NB4 (cell line): Measurements from ENCODE around the gene ZFYVE28.

ENCODE experiments used
- MAX ChIP-seq: IDR thresholded peaks from 2 replicates; pipeline ENCODE4 v1.6.1; 2011; ENCODE audit warnings: low read depth, low read length
- POLR2A ChIP-seq: IDR thresholded peaks from 2 replicates; pipeline ENCODE4 v1.6.1; 2011; ENCODE audit warnings: mild to moderate bottlenecking; ENCODE audit not compliant: insufficient read length; ENCODE audit errors: extremely low read depth
- TF ChIP-seq, protein P1 (sequence below): IDR thresholded peaks from one replicate; pipeline ENCODE4 v1.5.1; 2012; ENCODE audit warnings: low read depth, low read length

DNA sequence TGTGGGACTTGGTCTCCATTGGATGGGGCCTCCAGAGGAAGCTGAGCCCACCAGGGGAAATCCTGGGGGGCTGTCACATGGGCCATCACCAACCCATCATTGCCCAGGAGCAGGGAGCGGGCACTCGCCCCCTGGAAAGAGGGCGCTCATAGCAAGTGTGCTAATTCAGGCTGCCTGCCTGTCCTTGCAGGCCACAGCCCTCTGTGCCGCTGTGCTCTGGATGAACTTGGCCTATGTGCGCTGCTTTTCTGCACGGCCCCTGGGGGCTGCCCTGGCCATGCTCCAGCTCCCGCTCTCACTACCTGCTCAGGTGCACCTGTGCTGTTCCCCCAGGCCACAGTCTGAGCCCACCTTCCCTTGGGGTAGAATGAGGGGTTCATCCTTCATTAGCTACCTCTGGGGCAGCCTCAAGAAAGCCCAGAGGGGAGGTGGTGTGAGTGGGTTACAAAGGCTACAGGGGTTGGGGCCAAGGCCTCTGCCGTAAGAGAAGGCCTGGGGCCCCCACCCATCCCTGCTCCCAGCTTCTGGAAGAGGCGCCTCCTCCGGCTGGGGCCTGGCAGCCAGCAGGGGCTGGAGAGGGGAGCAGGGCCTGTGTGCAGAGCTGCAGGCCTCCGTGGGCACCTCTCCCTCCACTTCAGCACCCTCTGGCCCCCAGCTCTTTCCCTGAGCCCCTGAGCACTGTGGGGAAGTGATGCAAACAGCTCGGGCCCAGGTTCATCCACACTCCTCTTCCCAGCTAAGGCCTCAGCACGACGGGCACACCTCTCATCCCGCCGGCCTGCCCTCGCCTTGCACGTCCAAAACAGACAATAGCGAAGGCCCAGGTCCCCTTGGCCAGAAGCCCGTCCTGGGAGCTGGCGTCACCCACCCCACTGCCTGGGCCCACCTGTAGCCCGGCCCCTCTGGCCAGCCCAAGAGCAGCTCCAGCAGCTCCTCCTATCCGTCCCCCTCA, 9.2 kb upstream of the ZFYVE28 start:
- TF ChIP-seq, protein P1, sequence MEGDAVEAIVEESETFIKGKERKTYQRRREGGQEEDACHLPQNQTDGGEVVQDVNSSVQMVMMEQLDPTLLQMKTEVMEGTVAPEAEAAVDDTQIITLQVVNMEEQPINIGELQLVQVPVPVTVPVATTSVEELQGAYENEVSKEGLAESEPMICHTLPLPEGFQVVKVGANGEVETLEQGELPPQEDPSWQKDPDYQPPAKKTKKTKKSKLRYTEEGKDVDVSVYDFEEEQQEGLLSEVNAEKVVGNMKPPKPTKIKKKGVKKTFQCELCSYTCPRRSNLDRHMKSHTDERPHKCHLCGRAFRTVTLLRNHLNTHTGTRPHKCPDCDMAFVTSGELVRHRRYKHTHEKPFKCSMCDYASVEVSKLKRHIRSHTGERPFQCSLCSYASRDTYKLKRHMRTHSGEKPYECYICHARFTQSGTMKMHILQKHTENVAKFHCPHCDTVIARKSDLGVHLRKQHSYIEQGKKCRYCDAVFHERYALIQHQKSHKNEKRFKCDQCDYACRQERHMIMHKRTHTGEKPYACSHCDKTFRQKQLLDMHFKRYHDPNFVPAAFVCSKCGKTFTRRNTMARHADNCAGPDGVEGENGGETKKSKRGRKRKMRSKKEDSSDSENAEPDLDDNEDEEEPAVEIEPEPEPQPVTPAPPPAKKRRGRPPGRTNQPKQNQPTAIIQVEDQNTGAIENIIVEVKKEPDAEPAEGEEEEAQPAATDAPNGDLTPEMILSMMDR, result no peak
- TF ChIP-seq MAX (no peak), POLR2A (no peak)
